ENCODE data around the gene LMAN2. TPM values are rescaled to one million over a fixed set of nuclear protein-coding genes. Genes with fewer than 3 reads are reported as not detected.

Gene LMAN2
- total and polyA plus RNA-seq, 8 donors = 73.5 to 621 (median 117) TPM

DNA sequence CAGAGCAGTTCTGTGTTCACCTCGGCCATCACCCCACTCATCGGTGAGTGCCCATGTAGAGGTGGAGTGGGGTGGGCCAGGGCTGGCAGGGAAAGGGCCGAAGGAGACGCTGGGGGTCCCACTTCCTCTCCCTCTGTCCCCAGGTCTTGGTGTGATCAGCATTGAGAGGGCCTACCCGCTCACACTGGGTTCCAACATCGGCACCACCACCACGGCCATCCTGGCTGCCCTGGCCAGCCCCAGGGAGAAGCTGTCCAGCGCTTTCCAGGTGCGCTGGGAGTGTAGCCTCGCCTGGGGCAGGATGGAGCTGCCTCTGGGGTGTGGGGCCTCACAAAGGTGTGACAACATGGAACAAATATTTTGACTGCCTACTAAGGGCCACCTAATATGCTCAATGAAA is 45.3 kb upstream of the LMAN2 start:
- DNase-seq = no peak
- 84 to 100% (median 85%) methylated on average over 3 to 10 of the region's 10 CpGs for WGBS, 5 donors
- no peaks in the 10 kb centered on the region for H3K9me3 ChIP-seq
- H3K36me3 ChIP-seq = no peaks in the 10 kb centered on the region
- intact Hi-C loops (cut with DNase I; ENCODE audit: low total_unique reads) = no loop called here
- peaks cover 9 to 13% (median 12%) of the 10 kb centered on the region in 4 donors for H3K4me1 ChIP-seq
- TF ChIP-seq, protein P1, sequence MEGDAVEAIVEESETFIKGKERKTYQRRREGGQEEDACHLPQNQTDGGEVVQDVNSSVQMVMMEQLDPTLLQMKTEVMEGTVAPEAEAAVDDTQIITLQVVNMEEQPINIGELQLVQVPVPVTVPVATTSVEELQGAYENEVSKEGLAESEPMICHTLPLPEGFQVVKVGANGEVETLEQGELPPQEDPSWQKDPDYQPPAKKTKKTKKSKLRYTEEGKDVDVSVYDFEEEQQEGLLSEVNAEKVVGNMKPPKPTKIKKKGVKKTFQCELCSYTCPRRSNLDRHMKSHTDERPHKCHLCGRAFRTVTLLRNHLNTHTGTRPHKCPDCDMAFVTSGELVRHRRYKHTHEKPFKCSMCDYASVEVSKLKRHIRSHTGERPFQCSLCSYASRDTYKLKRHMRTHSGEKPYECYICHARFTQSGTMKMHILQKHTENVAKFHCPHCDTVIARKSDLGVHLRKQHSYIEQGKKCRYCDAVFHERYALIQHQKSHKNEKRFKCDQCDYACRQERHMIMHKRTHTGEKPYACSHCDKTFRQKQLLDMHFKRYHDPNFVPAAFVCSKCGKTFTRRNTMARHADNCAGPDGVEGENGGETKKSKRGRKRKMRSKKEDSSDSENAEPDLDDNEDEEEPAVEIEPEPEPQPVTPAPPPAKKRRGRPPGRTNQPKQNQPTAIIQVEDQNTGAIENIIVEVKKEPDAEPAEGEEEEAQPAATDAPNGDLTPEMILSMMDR (IDR thresholded peaks at IDR 0.05) = no peak
- TF ChIP-seq POLR2AphosphoS5 (IDR thresholded peaks at IDR 0.05) (no peak), EP300 (IDR thresholded peaks at IDR 0.05) (no peak), POLR2A (IDR thresholded peaks at IDR 0.05) (no peak)
- H3K27me3 ChIP-seq = peaks cover under 1 to 70% (median 26%) of the 10 kb centered on the region in 3 donors
- no peak overlapping the region for H3K4me3 ChIP-seq
- H3K27ac ChIP-seq = no peak overlapping the region

DNA sequence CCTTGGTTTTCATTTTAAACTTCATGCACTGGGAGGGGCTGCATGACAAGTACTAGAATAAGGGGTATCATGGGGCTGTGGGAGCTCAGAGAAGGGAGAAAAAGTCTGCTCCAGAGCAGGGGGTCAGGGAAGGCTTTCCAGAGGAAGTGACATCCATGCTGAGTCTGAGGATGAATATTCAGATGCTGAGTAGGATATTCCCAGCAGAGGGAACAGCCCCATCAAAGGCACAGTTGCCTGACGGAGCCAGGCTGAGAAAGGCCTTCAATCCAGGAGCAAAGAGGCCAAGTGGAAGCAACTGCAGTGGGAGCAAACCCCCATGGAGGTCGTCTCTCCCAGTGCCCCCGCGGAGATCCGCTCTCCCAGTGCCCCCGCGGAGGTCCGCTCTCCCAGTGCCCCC is 44.6 kb upstream of the LMAN2 start:
- intact Hi-C loops (cut with DNase I; ENCODE audit: low total_unique reads) = no loop called here
- whole genome bisulfite sequencing, 5 donors = 51 to 74% (median 65%) methylated on average over 3 to 8 of the region's 8 CpGs

DNA sequence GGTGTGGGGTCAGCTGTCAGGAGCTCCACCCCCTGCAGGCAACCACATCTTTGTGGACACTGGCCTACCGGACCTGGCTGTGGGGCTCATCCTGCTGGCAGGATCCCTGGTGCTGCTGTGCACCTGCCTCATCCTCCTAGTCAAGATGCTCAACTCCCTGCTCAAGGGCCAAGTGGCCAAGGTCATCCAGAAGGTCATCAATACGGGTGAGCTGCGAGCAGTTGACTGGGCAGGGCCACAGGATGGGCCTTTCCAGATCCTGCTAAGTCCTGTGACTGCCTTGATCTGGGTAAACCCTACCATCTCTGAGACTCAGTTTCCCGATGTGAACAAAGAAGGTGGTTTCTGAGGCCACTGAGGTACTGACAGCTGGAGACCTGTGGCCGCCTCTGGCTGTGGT is 42.5 kb upstream of the LMAN2 start:
- TF ChIP-seq, protein P1 (IDR thresholded peaks at IDR 0.05) = no peak
- TF ChIP-seq EP300 (IDR thresholded peaks at IDR 0.05) (no peak), POLR2A (IDR thresholded peaks at IDR 0.05) (no peak)
- WGBS, 5 donors = 43 to 82% (median 63%) methylated on average over 5 of the region's 5 CpGs
- intact Hi-C loops (cut with DNase I; ENCODE audit: low total_unique reads) = loop anchor here (5.0 kb wide), 1 partner anchor 108 kb away; no protein-coding TSS in a partner anchor

More for the DNA sequence above, 44.6 kb upstream of the LMAN2 start:
- Histone ChIP-seq H3K4me1 (peaks cover 9 to 13% (median 12%) of the 10 kb centered on the region in 4 donors), H3K36me3 (no peaks in the 10 kb centered on the region), H3K9me3 (no peaks in the 10 kb centered on the region), H3K27ac (no peak overlapping the region), H3K27me3 (peaks cover 0 to 63% (median 19%) of the 10 kb centered on the region in 3 donors), H3K4me3 (no peak overlapping the region)
- no peak for DNase-seq
- no peak for TF ChIP-seq POLR2AphosphoS5 (IDR thresholded peaks at IDR 0.05)
- TF ChIP-seq POLR2A (IDR thresholded peaks at IDR 0.05) = no peak
- TF ChIP-seq EP300 (IDR thresholded peaks at IDR 0.05) = no peak
- TF ChIP-seq, protein P1 (IDR thresholded peaks at IDR 0.05) = no peak

DNA sequence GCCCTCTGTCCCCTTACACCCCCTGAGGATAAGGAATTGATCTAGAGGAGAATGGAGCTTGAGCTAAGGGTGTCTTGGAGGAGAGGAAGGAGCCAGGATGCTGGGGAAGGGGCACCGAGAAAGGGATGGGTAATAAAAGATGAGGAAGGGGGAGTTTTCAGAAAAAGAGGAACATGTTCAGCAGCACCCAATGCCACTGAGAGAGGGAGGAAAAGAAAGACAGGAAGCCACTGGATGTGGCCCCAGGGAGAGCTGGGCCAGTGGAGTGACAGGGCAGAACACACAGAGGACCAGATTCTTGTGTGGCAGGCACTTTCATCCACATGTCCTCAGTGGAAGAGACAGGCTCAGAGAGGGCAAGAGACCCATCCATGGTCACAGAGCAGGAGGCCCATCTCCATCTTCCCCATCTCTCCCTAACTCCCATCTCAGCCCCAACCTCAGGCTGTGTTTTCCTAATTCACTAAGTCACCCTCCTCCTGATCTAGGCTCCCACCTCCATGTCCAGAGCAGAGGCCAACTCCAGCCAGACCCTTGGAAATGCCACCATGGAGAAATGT is 41.8 kb upstream of the LMAN2 start:
- Histone ChIP-seq H3K4me3 (no peak overlapping the region), H3K4me1 (peaks cover 0 to 20% (median 15%) of the 10 kb centered on the region in 4 donors), H3K36me3 (no peaks in the 10 kb centered on the region), H3K9me3 (no peaks in the 10 kb centered on the region), H3K27me3 (peaks cover 0 to 44% (median 0%) of the 10 kb centered on the region in 3 donors), H3K27ac (no peak overlapping the region)
- no peak for DNase-seq
- WGBS, 5 donors = 52 to 88% (median 73%) methylated on average over 1 of the region's 1 CpG
- TF ChIP-seq EP300 (IDR thresholded peaks at IDR 0.05) = no peak
- TF ChIP-seq POLR2A (IDR thresholded peaks at IDR 0.05) = no peak
- TF ChIP-seq, protein P1 (IDR thresholded peaks at IDR 0.05) = no peak
- TF ChIP-seq POLR2AphosphoS5 (IDR thresholded peaks at IDR 0.05) = no peak
- intact Hi-C loops (cut with DNase I; ENCODE audit: low total_unique reads) = loop anchor here (5.0 kb wide), 1 partner anchor 109 kb away; no protein-coding TSS in a partner anchor

More for the DNA sequence above, 42.5 kb upstream of the LMAN2 start:
- H3K27me3 ChIP-seq = peaks cover 0 to 47% (median 0%) of the 10 kb centered on the region in 3 donors
- no peaks in the 10 kb centered on the region for H3K36me3 ChIP-seq
- peaks cover 0 to 18% (median 15%) of the 10 kb centered on the region in 4 donors for H3K4me1 ChIP-seq
- no peak for DNase-seq
- H3K27ac ChIP-seq = no peak overlapping the region
- no peak overlapping the region for H3K4me3 ChIP-seq
- H3K9me3 ChIP-seq = no peaks in the 10 kb centered on the region
